PC-9 (cell line): ENCODE results near the gene PRR15. TPM values are rescaled to one million over a fixed set of nuclear protein-coding genes. Genes with fewer than 3 reads are reported as not detected.
A peak's percentile ranks its signal among the peaks of the same experiment; 100 is the strongest.

Experiments
- BruUV-seq: library from RNA; stranded (reverse); fragments of 400-500 nt; replicated peaks from 2 replicates; lab custom pipeline; 2021; lab: Mats Ljungman, UMichigan
- CTCF ChIA-PET: fragments of 300-600 bp; sonication (Branson Sonifier 250); formaldehyde crosslinking; loops from one replicate; lab custom pipeline; 2022; ENCODE audit warnings: antibody characterized with exemption; lab: Charles Lee
- POLR2A ChIA-PET: fragments of 300-600 bp; sonication (Branson Sonifier 250); formaldehyde crosslinking; loops from one replicate; lab custom pipeline; 2022; ENCODE audit warnings: antibody characterized with exemption; ENCODE audit not compliant: unreplicated experiment; lab: Charles Lee
- DNase-seq, 2 experiments: peaks; one replicate each; pipeline versions ENCODE4 v3.0.0 to v3.0.0-alpha.2; 2015 to 2022; ENCODE audit warnings: mixed read lengths in 1 of 2
- H2AFZ ChIP-seq: fragments of 200-600 bp; sonication (generic); 2 replicates; pipeline ENCODE4 v1.8.1; 2017; ENCODE audit warnings: antibody characterized with exemption
- H3F3A ChIP-seq: fragments of 200-600 bp; sonication (generic); 2 replicates; pipeline ENCODE4 v1.8.1; 2017; ENCODE audit warnings: antibody characterized with exemption, mild to moderate bottlenecking, low read depth; ENCODE audit not compliant: insufficient read depth
- H3K27ac ChIP-seq: fragments of 200-600 bp; sonication (generic); 2 replicates; pipeline ENCODE4 v1.6.1; 2016; ENCODE audit warnings: mixed run types
- H3K27me3 ChIP-seq: fragments of 200-600 bp; sonication (generic); 2 replicates; pipeline ENCODE4 v1.6.1; 2016; ENCODE audit warnings: low read depth, mixed run types; ENCODE audit not compliant: insufficient read depth
- H3K36me3 ChIP-seq: fragments of 200-600 bp; sonication (generic); 2 replicates; pipeline ENCODE4 v1.6.1; 2016; ENCODE audit warnings: low read depth, mixed run types
- H3K4me1 ChIP-seq: fragments of 200-600 bp; sonication (generic); replicated peaks from 2 replicates; pipeline ENCODE4 v1.6.1; 2016; ENCODE audit warnings: mixed run types; ENCODE audit not compliant: insufficient read depth
- H3K4me2 ChIP-seq: fragments of 200-600 bp; sonication (generic); 2 replicates; pipeline ENCODE4 v1.6.1; 2017; ENCODE audit warnings: mixed run types
- H3K4me3 ChIP-seq: fragments of 200-600 bp; sonication (generic); 2 replicates; pipeline ENCODE4 v1.6.1; 2016; ENCODE audit warnings: mixed run types
- H3K79me2 ChIP-seq: fragments of 200-600 bp; sonication (generic); 2 replicates; pipeline ENCODE4 v1.6.1; 2017; ENCODE audit warnings: low read depth, mixed run types
- H3K9me2 ChIP-seq: fragments of 200-600 bp; sonication (generic); 2 replicates; pipeline ENCODE4 v1.8.1; 2017; ENCODE audit warnings: mild to moderate bottlenecking; ENCODE audit not compliant: insufficient read depth
- H3K9me3 ChIP-seq: fragments of 200-600 bp; sonication (generic); 2 replicates; pipeline ENCODE4 v1.8.1; 2016; ENCODE audit warnings: low read depth; ENCODE audit not compliant: insufficient read depth
- H4K20me1 ChIP-seq: fragments of 200-600 bp; sonication (generic); 2 replicates; pipeline ENCODE4 v1.8.1; 2017; ENCODE audit not compliant: insufficient read depth
- CTCF ChIP-seq: fragments of 200-600 bp; sonication (generic); conservative IDR thresholded peaks from 2 replicates; pipeline ENCODE4 v1.6.1; 2017; ENCODE audit warnings: mixed run types, antibody characterized with exemption, mild to moderate bottlenecking, moderate library complexity
- EZH2 ChIP-seq: fragments of 200-600 bp; sonication (generic); IDR thresholded peaks from 2 replicates; pipeline ENCODE4 v1.8.0; 2017; ENCODE audit warnings: antibody characterized with exemption, low read depth
- intact Hi-C: fragments of 100-400 bp; cut with micrococcal nuclease; formaldehyde crosslinking; loops from one replicate; pipeline ENCODE4 v1.10.0; 2022; ENCODE audit not compliant: unreplicated experiment
- total RNA-seq: library from RNA; stranded (reverse); gene quantifications from 2 replicates; pipeline ENCODE4 v1.2.3, GENCODE V29; 2021

Gene PRR15
- total RNA-seq, 1 experiment from 2014 or later: 64.9 TPM

- Histone ChIP-seq H3K9me3 (peaks cover 8% of the 10 kb centered on the region), H3K36me3 (no peaks in the 10 kb centered on the region), H3K4me2 (peak overlapping the region; percentile 61), H3K27me3 (no peaks in the 10 kb centered on the region), H3K4me3 (no peak overlapping the region), H3K9me2 (no peaks in the 10 kb centered on the region), H4K20me1 (no peaks in the 10 kb centered on the region; the same call in 1 of the 2 replicates), H3K27ac (peak overlapping the region; percentile 78), H3K4me1 (peaks cover 56% of the 10 kb centered on the region), H3F3A (peaks cover 59% of the 10 kb centered on the region), H2AFZ (no peak overlapping the region), H3K79me2 (no peaks in the 10 kb centered on the region)
- ChIA-PET POLR2A (interaction anchor here (0.6 kb wide), 1 partner anchor 39 kb away, joined by 10 read pairs; no protein-coding TSS in a partner anchor), CTCF (no interaction called here)
- DNase-seq: no peak
- BruUV-seq: no TSS peak
- intact Hi-C loops: loop anchor here (1.0 to 5.0 kb wide), 5 partner anchors 43 to 535 kb away; partner anchors contain the start of genes FKBP14, PLEKHA8 and SCRN1
- TF ChIP-seq EZH2: no peak
- TF ChIP-seq CTCF: no peak
Measured at GRCh38 chr7:29606830-29607229, 43.2 kb downstream of the PRR15 start.

DNA sequence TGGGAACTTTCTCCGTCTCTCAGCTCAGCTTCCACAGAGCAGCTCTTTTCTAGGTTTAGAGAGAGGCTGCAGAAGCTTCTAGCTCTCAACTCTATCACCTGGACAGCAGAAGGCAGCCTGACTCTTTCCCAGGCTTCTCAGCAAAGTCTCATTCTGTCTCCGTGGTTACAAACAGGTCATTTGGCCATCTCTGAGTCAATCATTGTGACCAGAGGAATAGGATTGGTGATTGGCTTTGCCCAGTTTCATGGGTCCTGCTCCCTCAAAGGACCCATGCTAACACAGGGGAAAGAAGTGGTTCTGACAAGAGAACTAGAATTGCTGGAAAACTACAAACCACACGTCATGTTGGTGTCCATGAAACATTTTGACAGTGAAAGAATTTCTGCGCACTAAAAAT is 43.6 kb downstream of the PRR15 start:
- peak overlapping the region; percentile 61 for H3K4me2 ChIP-seq
- no peak for DNase-seq
- H3K9me2 ChIP-seq: no peaks in the 10 kb centered on the region
- H3K4me1 ChIP-seq: peaks cover 56% of the 10 kb centered on the region
- H3K9me3 ChIP-seq: peaks cover 8% of the 10 kb centered on the region
- intact Hi-C loops: loop anchor here (5.0 kb wide), 4 partner anchors 195 to 535 kb away; partner anchors contain the start of genes FKBP14, PLEKHA8 and SCRN1
- no peaks in the 10 kb centered on the region for H3K27me3 ChIP-seq
- H3K4me3 ChIP-seq: no peak overlapping the region
- TF ChIP-seq CTCF: no peak
- TF ChIP-seq EZH2: no peak
- H4K20me1 ChIP-seq: no peaks in the 10 kb centered on the region; the same call in 1 of the 2 replicates
- no peaks in the 10 kb centered on the region for H3K36me3 ChIP-seq
- ChIA-PET CTCF (no interaction called here), POLR2A (interaction anchor here (0.6 kb wide), 1 partner anchor 39 kb away, joined by 10 read pairs; no protein-coding TSS in a partner anchor)
- no peak overlapping the region for H2AFZ ChIP-seq
- no peaks in the 10 kb centered on the region for H3K79me2 ChIP-seq
- H3F3A ChIP-seq: peaks cover 59% of the 10 kb centered on the region
- H3K27ac ChIP-seq: peak overlapping the region; percentile 78
- BruUV-seq: no TSS peak

DNA sequence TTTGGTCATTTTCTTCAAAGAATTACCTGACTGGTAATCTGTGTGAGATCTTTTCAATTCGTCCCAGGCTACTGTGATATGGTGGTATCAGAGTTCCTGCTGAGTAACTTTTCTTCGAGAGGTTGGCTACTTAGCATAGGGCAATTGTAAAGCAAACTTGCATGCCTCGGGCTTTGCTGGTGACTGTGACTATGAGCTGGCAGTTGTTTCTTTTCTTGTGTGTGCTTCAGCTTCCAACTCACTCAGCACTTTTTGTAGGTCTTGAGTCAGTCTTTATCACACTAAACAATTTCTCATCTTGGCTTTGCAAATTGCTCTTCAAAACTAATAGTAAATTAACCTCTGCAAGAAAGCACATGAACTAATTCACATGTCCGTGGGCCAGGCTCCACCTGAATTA is 44.3 kb downstream of the PRR15 start:
- H3K9me3 ChIP-seq: peaks cover 8% of the 10 kb centered on the region
- H3K27me3 ChIP-seq: no peaks in the 10 kb centered on the region
- TF ChIP-seq EZH2: no peak
- no peak for TF ChIP-seq CTCF
- no peaks in the 10 kb centered on the region for H3K79me2 ChIP-seq
- intact Hi-C loops: loop anchor here (2.0 to 5.0 kb wide), 6 partner anchors 15 to 534 kb away; partner anchors contain the start of genes FKBP14, PLEKHA8 and SCRN1
- H4K20me1 ChIP-seq: no peaks in the 10 kb centered on the region; the same call in 1 of the 2 replicates
- H3K4me2 ChIP-seq: peak overlapping the region; percentile 67
- H3K27ac ChIP-seq: peak overlapping the region; percentile 78
- POLR2A ChIA-PET: interaction anchor here (0.6 to 0.7 kb wide), 4 partner anchors 15 to 528 kb away, joined by 3 to 4 read pairs (median 4); partner anchors contain the start of gene SCRN1
- H3K36me3 ChIP-seq: no peaks in the 10 kb centered on the region
- 0 out of 2 replicates have a peak overlapping the region, but pooled peaks have one; percentile 2 for H3K4me3 ChIP-seq
- peak; percentile 47 to 84 for DNase-seq
- no peaks in the 10 kb centered on the region for H3K9me2 ChIP-seq
- BruUV-seq: no TSS peak
- H3K4me1 ChIP-seq: peaks cover 61% of the 10 kb centered on the region
- no peak overlapping the region for H2AFZ ChIP-seq
- CTCF ChIA-PET: interaction anchor here (1.0 kb wide), 1 partner anchor 199 kb away, joined by 3 read pairs; no protein-coding TSS in a partner anchor
- H3F3A ChIP-seq: peaks cover 59% of the 10 kb centered on the region
